ENCODE results near the gene APBA3.

Gene APBA3

GRCh38 chr19:3781603-3782002 lies 20.1 kb upstream of the APBA3 start:
- no peak for DNase-seq
- TF ChIP-seq GATA1 (IDR thresholded peaks at IDR 0.05; ENCODE audit: low read depth, low read length) (no peak), POLR2A (IDR thresholded peaks at IDR 0.05; ENCODE audit: low read length) (no peak)

GRCh38 chr19:3780786-3781304 lies 19.4 kb upstream of the APBA3 start:
- no peak for DNase-seq

GRCh38 chr19:3778899-3779723 lies 17.6 kb upstream of the APBA3 start:
- no peak for DNase-seq
- no peak for TF ChIP-seq GATA1 (IDR thresholded peaks at IDR 0.05; ENCODE audit: low read depth, low read length)
- no peak for TF ChIP-seq POLR2A (IDR thresholded peaks at IDR 0.05; ENCODE audit: low read length)

More at GRCh38 chr19:3780786-3781304, 19.4 kb upstream of the APBA3 start:
- TF ChIP-seq GATA1 (IDR thresholded peaks at IDR 0.05; ENCODE audit: low read depth, low read length) (no peak), POLR2A (IDR thresholded peaks at IDR 0.05; ENCODE audit: low read length) (no peak)

- DNase-seq = no peak
- TF ChIP-seq GATA1 (IDR thresholded peaks at IDR 0.05; ENCODE audit: low read depth, low read length) = no peak
- no peak for TF ChIP-seq POLR2A (IDR thresholded peaks at IDR 0.05; ENCODE audit: low read length)
Measured at GRCh38 chr19:3778104-3778867, 16.8 kb upstream of the APBA3 start.

GRCh38 chr19:3776479-3777040 lies 15.1 kb upstream of the APBA3 start:
- DNase-seq = no peak
- TF ChIP-seq POLR2A (IDR thresholded peaks at IDR 0.05; ENCODE audit: low read length) = no peak
- TF ChIP-seq GATA1 (IDR thresholded peaks at IDR 0.05; ENCODE audit: low read depth, low read length) = no peak

- no peak for DNase-seq
- TF ChIP-seq POLR2A (IDR thresholded peaks at IDR 0.05; ENCODE audit: low read length) = no peak
- TF ChIP-seq GATA1 (IDR thresholded peaks at IDR 0.05; ENCODE audit: low read depth, low read length) = no peak
Measured at GRCh38 chr19:3775831-3776230, 14.3 kb upstream of the APBA3 start.

- no peak for DNase-seq
- TF ChIP-seq GATA1 (IDR thresholded peaks at IDR 0.05; ENCODE audit: low read depth, low read length) = no peak
Measured at GRCh38 chr19:3775374-3775711, 13.9 kb upstream of the APBA3 start.

GRCh38 chr19:3774621-3775373 lies 13.3 kb upstream of the APBA3 start:
- TF ChIP-seq POLR2A (IDR thresholded peaks at IDR 0.05; ENCODE audit: low read length) (no peak), GATA1 (IDR thresholded peaks at IDR 0.05; ENCODE audit: low read depth, low read length) (no peak)
- no peak for DNase-seq

- DNase-seq = no peak
- TF ChIP-seq POLR2A (IDR thresholded peaks at IDR 0.05; ENCODE audit: low read length) (no peak), GATA1 (IDR thresholded peaks at IDR 0.05; ENCODE audit: low read depth, low read length) (no peak)
Measured at GRCh38 chr19:3773814-3774515, 12.5 kb upstream of the APBA3 start.

- no peak for TF ChIP-seq POLR2A (IDR thresholded peaks at IDR 0.05; ENCODE audit: low read length)
- no peak for TF ChIP-seq GATA1 (IDR thresholded peaks at IDR 0.05; ENCODE audit: low read depth, low read length)
- DNase-seq = no peak
Measured at GRCh38 chr19:3771906-3772455, 10.5 kb upstream of the APBA3 start, which contains the start of gene RAX2. TSS of gene RAX2 (minus strand) at chr19:3772228. CDS start at chr19:3771742, 486 bp downstream.

GRCh38 chr19:3771000-3771905 lies 9.8 kb upstream of the APBA3 start:
- no peak for TF ChIP-seq POLR2A (IDR thresholded peaks at IDR 0.05; ENCODE audit: low read length)
- DNase-seq = no peak

Measured in erythroblast (primary cell).